Cardiac atrium fibroblast (primary cell): Measurements from ENCODE around the gene BAIAP2L2. TPM values are rescaled to one million over a fixed set of nuclear protein-coding genes. Genes with fewer than 3 reads are reported as not detected.

Experiments
- total RNA-seq: library from RNA; depleted of rRNA; stranded (reverse); fragments of >200 nt; gene quantifications from 2 replicates; pipeline ENCODE4 v1.2.3, GENCODE V29; 2015

The BAIAP2L2 gene
- 2.4 and 9.7 TPM in 2 replicates for total RNA-seq

GRCh38 chr22:38110008-38110862 is at the start of gene BAIAP2L2:
TSS of gene BAIAP2L2 (minus strand) at chr22:38110684. CDS start at chr22:38110525, 159 bp downstream.

GRCh38 chr22:38083931-38084631 is 26.4 kb downstream of the BAIAP2L2 start, which contains the start of gene SLC16A8:
TSS of gene SLC16A8 (minus strand) at chr22:38084184. CDS start at chr22:38082873, 1,311 bp downstream.

GRCh38 chr22:38056969-38057891 is 53.3 kb downstream of the BAIAP2L2 start, which contains the start of gene PICK1:
TSS of gene PICK1 (plus strand) at chr22:38057404. CDS start at chr22:38057810, 406 bp downstream.

Other genes with a start within 250 kb of the BAIAP2L2 start
- gene MICALL1, start 204.4 kb downstream of the BAIAP2L2 start, total RNA-seq: 29.3 and 42.8 TPM in 2 replicates
- 0.32 TPM in 1 of 2 replicates, not detected in the other for gene C22orf23, start 157.1 kb downstream of the BAIAP2L2 start, total RNA-seq
- 75.5 and 93.0 TPM in 2 replicates for gene POLR2F, start 157.0 kb downstream of the BAIAP2L2 start, total RNA-seq
- gene SOX10, start 126.1 kb downstream of the BAIAP2L2 start, total RNA-seq: not detected in 2 replicates
- 11.4 and 14.1 TPM in 2 replicates for gene PICK1, start 53.3 kb downstream of the BAIAP2L2 start, total RNA-seq
- 0.16 TPM in 1 of 2 replicates, not detected in the other for gene SLC16A8, start 26.5 kb downstream of the BAIAP2L2 start, total RNA-seq
- 10.3 and 15.1 TPM in 2 replicates for gene PLA2G6, start 71.1 kb upstream of the BAIAP2L2 start, total RNA-seq
- gene MAFF, start 91.3 kb upstream of the BAIAP2L2 start, total RNA-seq: 39.2 and 48.0 TPM in 2 replicates
- 62.6 and 80.5 TPM in 2 replicates for gene TMEM184B, start 162.3 kb upstream of the BAIAP2L2 start, total RNA-seq
- 102 and 123 TPM in 2 replicates for gene CSNK1E, start 206.7 kb upstream of the BAIAP2L2 start, total RNA-seq